WI38 (cell line): ENCODE measurements around the gene VAPB.

Experiments
- H3K4me3 ChIP-seq: 2 replicates; pipeline ENCODE4 v1.5.1; 2011; ENCODE audit warnings: low read depth, mild to moderate bottlenecking, control low read depth, low read length
- CTCF ChIP-seq: IDR thresholded peaks from 2 replicates; pipeline ENCODE4 v1.5.1; 2012; ENCODE audit warnings: low read depth, mild to moderate bottlenecking, control low read depth, low read length

The VAPB gene

DNA sequence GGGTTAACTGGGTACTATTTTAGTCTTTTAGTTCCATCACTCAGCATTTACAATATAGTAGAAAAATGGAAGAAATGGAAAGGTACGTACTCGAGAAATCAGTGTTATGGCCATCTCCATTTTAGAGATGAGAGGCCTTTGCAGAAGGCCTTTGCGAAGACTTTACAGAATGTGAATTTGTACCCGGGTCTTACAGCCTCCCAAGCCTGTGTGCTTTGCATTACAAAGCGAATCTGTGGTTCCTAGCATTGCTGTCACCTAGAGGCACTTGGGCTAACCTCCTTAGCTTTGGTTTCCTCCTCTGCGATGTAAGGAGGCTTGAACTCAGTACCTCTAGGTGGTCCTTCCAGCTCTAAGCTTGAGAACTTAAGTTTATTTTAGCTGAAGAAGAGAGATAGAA, 10.9 kb downstream of the VAPB start:
- no peak for TF ChIP-seq CTCF
- H3K4me3 ChIP-seq, result no peak overlapping the region

DNA sequence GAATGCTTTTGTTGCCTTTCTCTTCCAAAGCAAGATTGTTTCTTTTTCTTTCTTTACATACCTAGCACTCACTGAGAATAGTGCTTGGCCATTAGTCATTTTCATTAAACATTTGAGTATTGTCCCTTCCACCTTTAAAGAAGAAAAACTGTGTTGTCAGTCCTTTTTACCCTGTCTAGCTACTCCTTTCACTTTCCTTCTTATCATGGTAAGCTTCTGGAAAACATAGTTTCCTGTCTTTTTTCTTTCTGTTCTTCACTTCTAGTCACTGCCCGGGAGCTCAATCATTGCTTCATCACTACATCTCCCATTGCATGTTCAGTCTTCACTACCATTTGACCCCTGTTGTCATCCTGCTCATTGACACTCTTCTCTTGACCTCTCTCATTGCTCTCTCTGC, 12.1 kb downstream of the VAPB start:
- TF ChIP-seq CTCF, result no peak
- H3K4me3 ChIP-seq, result no peak overlapping the region

DNA sequence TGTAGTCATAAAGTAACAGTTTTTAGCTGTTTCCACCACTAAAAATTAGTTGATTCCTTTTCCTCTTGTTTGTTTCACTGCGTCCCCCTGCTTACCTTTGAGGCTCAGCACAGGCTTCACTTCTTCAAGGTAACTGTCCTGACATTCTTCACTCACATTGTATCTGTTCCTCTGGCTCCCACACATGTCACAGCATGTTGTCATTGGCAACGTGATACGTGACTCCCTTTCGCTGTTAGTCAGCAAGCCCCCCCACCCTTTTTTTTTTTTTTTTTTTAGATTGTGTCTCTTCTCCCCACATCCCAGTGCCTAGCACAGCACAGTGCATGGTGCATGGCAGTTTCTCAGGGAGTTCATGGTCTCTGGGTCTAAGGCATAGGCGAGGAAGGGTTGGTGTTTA, 13.3 kb downstream of the VAPB start:
- TF ChIP-seq CTCF, result no peak

GRCh38 chr20:58402827-58403226, 13.8 kb downstream of the VAPB start:
- no peak overlapping the region for H3K4me3 ChIP-seq
- TF ChIP-seq CTCF, result no peak

More for the DNA sequence above, 13.3 kb downstream of the VAPB start:
- H3K4me3 ChIP-seq, result no peak overlapping the region

- H3K4me3 ChIP-seq, result no peak overlapping the region
- TF ChIP-seq CTCF, result no peak
These were observed 14.2 kb downstream of the VAPB start for GRCh38 chr20:58403272-58403671.

DNA sequence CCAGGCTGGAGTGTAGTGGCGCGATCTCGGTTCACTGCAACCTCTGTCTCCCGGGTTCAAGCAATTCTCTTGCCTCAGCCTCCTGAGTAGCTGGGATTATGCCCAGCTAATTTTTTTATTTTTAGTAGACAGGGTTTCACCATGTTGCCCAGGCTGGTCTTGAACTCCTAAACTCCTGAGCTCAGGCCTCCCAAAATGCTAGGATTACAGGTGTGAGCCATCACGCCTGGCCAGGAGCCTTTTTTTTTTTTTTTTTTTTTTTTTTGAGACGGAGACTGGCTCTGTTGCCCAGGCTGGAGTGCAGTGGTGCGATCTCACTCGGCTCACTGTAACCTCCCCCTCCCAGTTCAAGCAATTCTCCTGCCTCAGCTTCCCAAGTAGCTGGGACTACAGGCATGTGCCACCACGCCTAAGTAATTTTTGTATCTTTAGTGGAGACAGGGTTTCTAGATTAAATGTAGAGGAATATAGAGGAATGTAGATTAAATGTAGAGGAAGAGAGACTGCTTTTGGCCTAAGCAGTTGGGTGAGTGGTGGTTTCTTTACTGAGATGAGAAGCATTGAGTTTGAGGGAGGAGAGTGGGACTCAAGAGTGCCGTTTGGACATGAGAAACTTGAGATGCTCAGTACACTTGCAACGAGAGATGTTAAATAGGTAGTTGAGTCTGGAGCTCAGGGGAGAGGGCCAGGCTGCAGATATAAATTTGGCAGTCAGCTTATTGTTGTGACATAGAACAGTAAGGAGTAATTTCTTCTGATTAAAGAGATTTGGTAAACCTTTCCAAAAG, 16.7 kb downstream of the VAPB start:
- TF ChIP-seq CTCF, result no peak
- H3K4me3 ChIP-seq, result no peak overlapping the region

DNA sequence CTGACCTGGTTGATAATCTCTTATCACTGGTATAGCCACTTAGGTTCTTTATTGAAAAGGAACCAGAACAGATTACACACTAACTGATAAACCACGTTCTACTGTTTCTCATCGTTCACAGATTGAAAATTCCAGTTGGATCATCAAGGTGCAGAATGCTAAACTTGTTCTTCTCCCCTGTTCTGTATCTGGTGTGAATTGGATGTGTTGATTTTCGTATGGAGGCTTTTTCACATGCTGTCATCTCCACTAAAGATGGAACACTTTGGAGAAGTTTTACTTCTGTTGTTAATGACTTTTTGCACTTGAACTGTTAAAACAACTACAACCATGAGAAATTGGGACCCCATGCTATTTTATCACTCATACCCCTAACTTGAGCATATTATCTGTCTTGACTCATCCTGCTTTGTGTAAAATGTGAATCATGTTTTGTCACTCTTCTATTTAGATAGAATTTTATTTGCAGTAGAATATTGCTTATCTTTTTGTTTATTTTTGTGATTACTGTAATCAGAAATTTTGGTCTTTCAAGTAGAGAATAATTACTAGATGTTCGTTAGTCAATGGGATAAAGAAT, 17.5 kb downstream of the VAPB start:
- H3K4me3 ChIP-seq, result no peak overlapping the region
- TF ChIP-seq CTCF, result no peak
